Renal cortical epithelial cell (primary cell): Measurements from ENCODE around the gene ADAMTSL1. TPM values are rescaled to one million over a fixed set of nuclear protein-coding genes. Genes with fewer than 3 reads are reported as not detected.

Experiments used
- DNase-seq: peaks from one replicate; pipeline ENCODE4 v3.0.0-alpha.2; 2011; ENCODE audit warnings: low read depth
- total RNA-seq: library from RNA; depleted of rRNA; stranded (reverse); fragments of >200 nt; gene quantifications from 2 replicates; pipeline ENCODE4 v1.2.3, GENCODE V29; 2014

Gene ADAMTSL1, protein sequence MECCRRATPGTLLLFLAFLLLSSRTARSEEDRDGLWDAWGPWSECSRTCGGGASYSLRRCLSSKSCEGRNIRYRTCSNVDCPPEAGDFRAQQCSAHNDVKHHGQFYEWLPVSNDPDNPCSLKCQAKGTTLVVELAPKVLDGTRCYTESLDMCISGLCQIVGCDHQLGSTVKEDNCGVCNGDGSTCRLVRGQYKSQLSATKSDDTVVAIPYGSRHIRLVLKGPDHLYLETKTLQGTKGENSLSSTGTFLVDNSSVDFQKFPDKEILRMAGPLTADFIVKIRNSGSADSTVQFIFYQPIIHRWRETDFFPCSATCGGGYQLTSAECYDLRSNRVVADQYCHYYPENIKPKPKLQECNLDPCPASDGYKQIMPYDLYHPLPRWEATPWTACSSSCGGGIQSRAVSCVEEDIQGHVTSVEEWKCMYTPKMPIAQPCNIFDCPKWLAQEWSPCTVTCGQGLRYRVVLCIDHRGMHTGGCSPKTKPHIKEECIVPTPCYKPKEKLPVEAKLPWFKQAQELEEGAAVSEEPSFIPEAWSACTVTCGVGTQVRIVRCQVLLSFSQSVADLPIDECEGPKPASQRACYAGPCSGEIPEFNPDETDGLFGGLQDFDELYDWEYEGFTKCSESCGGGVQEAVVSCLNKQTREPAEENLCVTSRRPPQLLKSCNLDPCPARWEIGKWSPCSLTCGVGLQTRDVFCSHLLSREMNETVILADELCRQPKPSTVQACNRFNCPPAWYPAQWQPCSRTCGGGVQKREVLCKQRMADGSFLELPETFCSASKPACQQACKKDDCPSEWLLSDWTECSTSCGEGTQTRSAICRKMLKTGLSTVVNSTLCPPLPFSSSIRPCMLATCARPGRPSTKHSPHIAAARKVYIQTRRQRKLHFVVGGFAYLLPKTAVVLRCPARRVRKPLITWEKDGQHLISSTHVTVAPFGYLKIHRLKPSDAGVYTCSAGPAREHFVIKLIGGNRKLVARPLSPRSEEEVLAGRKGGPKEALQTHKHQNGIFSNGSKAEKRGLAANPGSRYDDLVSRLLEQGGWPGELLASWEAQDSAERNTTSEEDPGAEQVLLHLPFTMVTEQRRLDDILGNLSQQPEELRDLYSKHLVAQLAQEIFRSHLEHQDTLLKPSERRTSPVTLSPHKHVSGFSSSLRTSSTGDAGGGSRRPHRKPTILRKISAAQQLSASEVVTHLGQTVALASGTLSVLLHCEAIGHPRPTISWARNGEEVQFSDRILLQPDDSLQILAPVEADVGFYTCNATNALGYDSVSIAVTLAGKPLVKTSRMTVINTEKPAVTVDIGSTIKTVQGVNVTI (N-terminal part only)
- 1.5 and 2.3 TPM in 2 replicates for total RNA-seq

GRCh38 chr9:18473652-18474279 lies at the start of gene ADAMTSL1:
Gene ADAMTSL1 (plus strand): TSS chr9:18474153. CDS start chr9:18474233, 80 bp downstream.
- DNase-seq, result peak; percentile 56

DNA sequence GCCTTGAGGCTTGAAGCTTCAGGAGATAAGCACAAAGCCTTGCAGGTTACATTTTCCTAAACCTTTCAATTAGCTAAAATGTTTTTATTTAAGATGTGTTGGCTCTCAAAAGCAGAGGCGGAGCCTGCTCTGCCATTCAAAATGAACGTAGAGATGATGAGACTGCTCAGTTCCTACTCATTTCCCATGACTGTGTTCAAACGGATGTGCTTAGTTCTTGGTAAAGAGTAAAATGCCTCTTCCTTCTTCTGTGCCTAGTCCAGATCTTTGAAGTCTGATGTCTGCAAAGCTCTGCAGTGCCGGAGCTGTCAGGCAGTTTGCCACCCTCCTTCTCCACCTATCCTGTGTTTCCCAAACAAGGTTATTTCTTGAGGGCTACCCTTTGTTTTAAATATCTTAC lies 46.3 kb upstream of the ADAMTSL1 start:
- no peak for DNase-seq

GRCh38 chr9:18428661-18429060 lies 45.3 kb upstream of the ADAMTSL1 start:
- no peak for DNase-seq

DNA sequence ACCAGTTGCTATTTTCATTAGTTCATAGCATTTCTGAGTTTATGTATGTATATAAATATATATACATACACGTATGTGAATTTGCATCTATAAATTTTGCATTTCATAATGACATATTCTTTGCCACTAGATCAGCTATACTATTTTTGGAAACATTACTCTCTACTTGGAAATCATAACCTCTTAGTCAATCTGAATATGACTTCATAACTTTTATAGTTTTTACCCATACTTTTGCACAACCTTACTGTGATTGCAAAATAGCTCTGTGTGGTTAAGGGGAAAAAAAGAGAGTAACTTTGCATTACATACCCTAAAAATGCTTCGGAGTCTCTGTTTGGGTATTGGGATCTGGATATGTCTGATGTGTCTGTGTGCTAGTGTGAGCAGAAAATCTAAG lies 44.9 kb upstream of the ADAMTSL1 start:
- no peak for DNase-seq

DNA sequence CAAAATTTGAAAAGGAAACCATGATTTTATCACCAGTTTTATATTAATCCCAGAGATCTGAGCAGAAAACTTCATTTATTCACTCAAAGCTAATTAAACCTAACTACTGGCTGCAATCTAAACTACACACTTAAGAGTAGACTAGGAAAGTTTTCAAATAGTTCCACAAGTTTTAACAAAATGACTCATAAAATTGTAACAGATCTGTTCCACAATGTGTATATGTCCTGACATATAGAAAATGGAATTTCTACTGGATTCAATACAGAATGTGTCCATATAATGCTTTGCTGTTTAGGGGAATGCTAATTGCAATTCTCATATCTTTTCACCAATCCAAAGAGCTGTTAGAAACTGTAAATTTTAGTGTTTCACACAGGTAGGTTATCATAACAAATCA lies 40.3 kb upstream of the ADAMTSL1 start:
- DNase-seq, result no peak

GRCh38 chr9:18437315-18438201 lies 36.4 kb upstream of the ADAMTSL1 start:
- DNase-seq, result no peak

DNA sequence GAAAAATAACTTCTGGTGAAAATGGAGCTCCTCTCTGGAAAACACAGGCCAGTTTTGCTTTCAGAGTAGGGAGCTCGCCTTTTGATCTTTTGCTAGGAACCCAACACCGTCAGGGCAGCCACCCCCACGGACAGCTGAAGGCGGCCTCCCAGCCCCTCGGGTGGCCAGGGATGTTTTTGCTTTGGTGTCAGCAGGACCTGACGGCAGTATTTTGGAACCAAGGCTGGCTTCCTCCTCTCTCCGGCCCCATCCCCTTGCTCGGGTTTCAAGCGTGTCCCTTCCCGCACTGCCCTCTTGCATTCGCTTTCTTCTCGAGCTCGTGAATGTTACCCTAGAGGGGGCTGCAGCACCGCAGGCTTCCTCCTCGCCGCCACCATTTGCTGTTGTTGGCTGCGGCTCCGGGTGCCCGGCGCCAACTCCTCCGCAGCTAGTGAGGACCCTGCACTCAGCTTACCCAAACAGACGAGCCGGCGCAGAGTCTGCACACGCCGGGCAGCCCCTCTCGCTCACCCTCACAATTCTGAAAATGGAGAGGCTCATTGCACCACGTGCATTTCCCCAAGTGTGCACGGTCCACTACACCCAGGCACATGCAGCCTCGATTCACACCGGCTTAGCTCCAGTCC lies 35.5 kb upstream of the ADAMTSL1 start:
- no peak for DNase-seq

DNA sequence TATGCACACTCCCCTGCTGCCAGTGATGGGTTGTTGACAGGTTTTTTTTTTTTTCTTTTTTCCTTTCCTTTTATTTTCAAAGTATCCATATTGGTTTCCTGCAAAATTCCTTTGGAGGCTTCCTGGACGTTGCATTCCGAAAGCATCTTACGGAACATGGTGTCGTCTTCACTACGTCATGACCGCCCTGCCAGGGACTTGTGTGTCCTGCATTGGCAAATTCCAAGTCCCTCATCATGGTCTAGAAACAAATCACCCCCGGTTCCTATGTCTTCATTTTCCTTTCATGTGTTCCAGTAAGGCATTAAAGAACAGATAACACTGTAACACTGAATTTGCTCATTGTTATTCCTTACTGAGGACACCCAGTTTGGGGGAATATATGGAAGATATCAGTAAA lies 35.0 kb upstream of the ADAMTSL1 start:
- no peak for DNase-seq

DNA sequence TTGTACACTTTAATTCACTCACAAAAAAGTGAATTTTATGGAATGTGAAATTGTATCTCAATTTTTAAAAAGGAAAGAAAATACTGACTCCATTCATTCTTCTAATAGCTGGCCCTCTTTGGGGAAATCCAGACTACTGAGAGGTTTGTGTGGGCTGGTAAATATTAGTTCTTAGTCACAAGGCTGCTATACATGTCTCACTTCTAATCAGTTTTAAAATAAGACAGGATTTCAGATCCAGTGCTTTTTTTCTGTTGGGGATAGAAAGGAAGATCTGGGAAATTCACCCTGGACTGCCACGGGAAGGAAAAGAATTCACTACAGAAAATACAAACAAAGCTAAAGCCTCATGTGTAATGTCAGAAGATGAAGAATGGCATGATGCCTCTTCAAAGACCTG lies 32.7 kb upstream of the ADAMTSL1 start:
- DNase-seq, result no peak

- DNase-seq, result peak; percentile 79
Observed at GRCh38 chr9:18442629-18443491, 31.1 kb upstream of the ADAMTSL1 start.

DNA sequence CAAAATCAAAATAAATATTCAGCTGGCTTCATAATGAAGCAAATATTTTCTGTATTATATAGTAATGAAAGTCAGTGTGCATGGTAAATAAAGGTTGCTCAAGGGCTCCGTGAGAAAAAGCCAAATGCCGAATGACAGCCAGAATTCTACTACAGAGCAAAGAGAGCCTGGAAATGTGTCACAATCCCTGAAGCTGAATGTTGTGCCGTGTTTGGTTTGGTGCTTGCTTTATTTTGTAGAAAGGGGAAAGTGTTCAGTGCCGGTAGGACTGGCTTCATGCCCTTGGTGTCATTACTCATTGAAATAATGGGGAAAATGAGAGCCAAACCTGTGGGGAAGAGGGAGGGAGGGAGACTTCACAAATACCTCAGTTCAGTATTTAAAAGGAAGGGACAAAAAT lies 26.8 kb upstream of the ADAMTSL1 start:
- DNase-seq, result no peak

DNA sequence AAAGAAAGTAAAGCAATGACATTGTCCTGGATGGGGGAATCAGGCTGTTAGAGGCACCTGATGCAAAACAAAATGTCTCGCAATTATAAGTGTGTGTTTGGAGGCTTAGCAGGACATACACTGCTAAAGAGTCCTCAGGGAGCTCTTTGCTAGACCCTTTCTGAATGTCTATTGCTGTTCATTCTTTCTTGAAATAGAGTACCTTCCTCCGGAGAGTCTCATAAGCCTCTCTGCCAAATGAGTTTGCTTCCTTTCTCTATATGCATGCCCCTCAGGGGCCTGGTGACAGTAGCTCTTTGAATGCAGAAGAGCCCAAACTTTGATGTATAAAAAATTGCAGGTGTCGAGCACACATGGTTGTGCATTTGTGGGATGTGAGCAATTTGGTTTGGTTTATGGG lies 26.4 kb upstream of the ADAMTSL1 start:
- DNase-seq, result no peak

- no peak for DNase-seq
Observed at GRCh38 chr9:18448101-18448500, 25.9 kb upstream of the ADAMTSL1 start.

GRCh38 chr9:18451406-18451805 lies 22.5 kb upstream of the ADAMTSL1 start:
- peak; percentile 19 for DNase-seq

GRCh38 chr9:18452276-18452675 lies 21.7 kb upstream of the ADAMTSL1 start:
- peak; percentile 21 for DNase-seq

- no peak for DNase-seq
Observed at GRCh38 chr9:18456624-18457237, 17.2 kb upstream of the ADAMTSL1 start.

DNA sequence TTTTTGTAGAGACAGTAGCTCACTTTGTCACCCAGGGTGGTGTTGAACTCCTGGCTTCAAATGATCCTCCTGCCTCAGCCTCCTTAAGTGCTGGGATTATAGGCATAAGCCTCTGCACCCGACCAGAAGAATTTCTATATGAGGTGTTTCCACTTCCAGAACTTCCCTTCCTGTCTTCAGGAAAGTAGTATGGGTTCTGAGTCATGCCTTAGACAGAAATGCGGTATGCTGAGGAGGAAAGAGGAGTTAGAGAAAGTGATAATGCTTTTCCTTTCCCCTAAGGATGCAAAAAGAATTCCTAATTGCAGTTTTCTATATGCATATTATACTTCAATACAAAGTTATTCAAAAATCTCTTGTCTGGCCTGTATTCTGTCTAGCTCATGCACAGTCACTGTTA lies 16.4 kb upstream of the ADAMTSL1 start:
- no peak for DNase-seq

- DNase-seq, result peak; percentile 94
Observed at GRCh38 chr9:18459962-18460584, 13.9 kb upstream of the ADAMTSL1 start.
